Calu3 (cell line): ENCODE measurements around the gene SRI. TPM values are rescaled to one million over a fixed set of nuclear protein-coding genes. Genes with fewer than 3 reads are reported as not detected.

Experiments
- BruUV-seq: library from RNA; stranded (reverse); fragments of 400-500 nt; replicated peaks from 2 replicates; lab custom pipeline; 2021; lab: Mats Ljungman, UMichigan
- CTCF ChIA-PET: fragments of 300-600 bp; sonication (Branson Sonifier 250); formaldehyde crosslinking; loops from one replicate; lab custom pipeline; 2022; ENCODE audit warnings: antibody characterized with exemption; lab: Charles Lee
- DNase-seq: peaks from one replicate; pipeline ENCODE4 v3.0.0; 2022
- H3K27ac Mint-ChIP-seq: one replicate; pipeline ENCODE4 v1.8.0; 2022; ENCODE audit warnings: mixed read lengths; ENCODE audit not compliant: unreplicated experiment
- H3K27me3 Mint-ChIP-seq: one replicate; pipeline ENCODE4 v1.8.0; 2022; ENCODE audit warnings: mixed read lengths; ENCODE audit not compliant: unreplicated experiment
- H3K36me3 Mint-ChIP-seq: one replicate; pipeline ENCODE4 v1.8.0; 2022; ENCODE audit warnings: mild to moderate bottlenecking, moderate library complexity, mixed read lengths; ENCODE audit not compliant: insufficient read depth, unreplicated experiment
- H3K4me1 Mint-ChIP-seq: one replicate; pipeline ENCODE4 v1.8.0; 2022; ENCODE audit warnings: mild to moderate bottlenecking, low read depth, mixed read lengths; ENCODE audit not compliant: unreplicated experiment
- H3K4me3 Mint-ChIP-seq: one replicate; pipeline ENCODE4 v1.8.0; 2022; ENCODE audit warnings: mild to moderate bottlenecking, low read depth, moderate library complexity, mixed read lengths; ENCODE audit not compliant: unreplicated experiment
- H3K9me3 Mint-ChIP-seq: one replicate; pipeline ENCODE4 v1.8.0; 2022; ENCODE audit warnings: low read depth, mixed read lengths; ENCODE audit not compliant: unreplicated experiment
- intact Hi-C: fragments of 100-400 bp; cut with micrococcal nuclease; formaldehyde crosslinking; loops from one replicate; pipeline ENCODE4 v1.10.0; 2022; ENCODE audit not compliant: unreplicated experiment
- total RNA-seq: library from RNA; stranded (reverse); gene quantifications from 2 replicates; pipeline ENCODE4 v1.2.3, GENCODE V29; 2022
- TF ChIP-seq, protein P1 (sequence below): fragments of 200-600 bp; IDR thresholded peaks from one replicate; pipeline ENCODE4 v1.8.0; 2022; ENCODE audit warnings: antibody characterized with exemption; ENCODE audit not compliant: unreplicated experiment

Gene SRI
- total RNA-seq, 1 experiment from 2014 or later = 173 TPM

DNA sequence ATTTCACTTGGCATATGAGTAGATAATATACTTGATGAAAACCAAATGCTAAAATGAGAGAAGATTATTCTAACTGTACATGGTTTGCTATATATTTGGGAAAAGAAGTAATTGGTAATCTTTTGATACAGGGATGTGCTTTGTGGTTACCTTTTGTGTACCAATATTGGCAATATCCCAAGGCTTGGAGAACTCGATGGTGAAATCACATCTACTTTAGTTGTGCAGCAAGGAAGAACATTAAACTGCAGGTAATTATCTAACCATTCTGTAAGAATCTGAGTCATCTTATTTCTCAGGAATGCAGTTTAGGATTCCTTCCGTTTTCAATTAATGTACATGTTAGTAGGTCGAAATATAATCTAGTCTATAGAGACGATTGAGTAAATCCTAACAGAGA lies 64.1 kb downstream of the SRI start:
- intact Hi-C loops = no loop called here
- CTCF ChIA-PET = no interaction called here
- H3K27me3 Mint-ChIP-seq = no peaks in the 10 kb centered on the region
- no TSS peak for BruUV-seq
- peaks cover 10% of the 10 kb centered on the region for H3K9me3 Mint-ChIP-seq
- H3K27ac Mint-ChIP-seq = no peak overlapping the region
- no peak for DNase-seq
- no peak overlapping the region for H3K4me3 Mint-ChIP-seq
- H3K4me1 Mint-ChIP-seq = peaks cover 12% of the 10 kb centered on the region
- TF ChIP-seq, protein P1, sequence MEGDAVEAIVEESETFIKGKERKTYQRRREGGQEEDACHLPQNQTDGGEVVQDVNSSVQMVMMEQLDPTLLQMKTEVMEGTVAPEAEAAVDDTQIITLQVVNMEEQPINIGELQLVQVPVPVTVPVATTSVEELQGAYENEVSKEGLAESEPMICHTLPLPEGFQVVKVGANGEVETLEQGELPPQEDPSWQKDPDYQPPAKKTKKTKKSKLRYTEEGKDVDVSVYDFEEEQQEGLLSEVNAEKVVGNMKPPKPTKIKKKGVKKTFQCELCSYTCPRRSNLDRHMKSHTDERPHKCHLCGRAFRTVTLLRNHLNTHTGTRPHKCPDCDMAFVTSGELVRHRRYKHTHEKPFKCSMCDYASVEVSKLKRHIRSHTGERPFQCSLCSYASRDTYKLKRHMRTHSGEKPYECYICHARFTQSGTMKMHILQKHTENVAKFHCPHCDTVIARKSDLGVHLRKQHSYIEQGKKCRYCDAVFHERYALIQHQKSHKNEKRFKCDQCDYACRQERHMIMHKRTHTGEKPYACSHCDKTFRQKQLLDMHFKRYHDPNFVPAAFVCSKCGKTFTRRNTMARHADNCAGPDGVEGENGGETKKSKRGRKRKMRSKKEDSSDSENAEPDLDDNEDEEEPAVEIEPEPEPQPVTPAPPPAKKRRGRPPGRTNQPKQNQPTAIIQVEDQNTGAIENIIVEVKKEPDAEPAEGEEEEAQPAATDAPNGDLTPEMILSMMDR = no peak
- no peaks in the 10 kb centered on the region for H3K36me3 Mint-ChIP-seq

Other genes starting within 250 kb of the SRI start
- gene STEAP4, start 86.9 kb upstream of the SRI start, total RNA-seq = 7.4 and 11.3 TPM in 2 replicates